Stimulated activated CD8-positive, alpha-beta memory T cell treated with anti-CD3 and anti-CD28 coated beads, Interleukin-12 subunit alpha, Interleukin-12 subunit beta, amount 100 ng/mL, for 24 hours (primary cell): Measurements from ENCODE around the gene OPHN1.
"Not testable (repeated sequence)": the region's sequence is repeated elsewhere in the genome, so short reads cannot be mapped to it uniquely, and the experiment has no call there.

Source experiments
- DNase-seq: peaks from one replicate; pipeline ENCODE4 v3.0.0-alpha.2; 2020; ENCODE audit errors: extremely low read depth

The OPHN1 gene

DNA sequence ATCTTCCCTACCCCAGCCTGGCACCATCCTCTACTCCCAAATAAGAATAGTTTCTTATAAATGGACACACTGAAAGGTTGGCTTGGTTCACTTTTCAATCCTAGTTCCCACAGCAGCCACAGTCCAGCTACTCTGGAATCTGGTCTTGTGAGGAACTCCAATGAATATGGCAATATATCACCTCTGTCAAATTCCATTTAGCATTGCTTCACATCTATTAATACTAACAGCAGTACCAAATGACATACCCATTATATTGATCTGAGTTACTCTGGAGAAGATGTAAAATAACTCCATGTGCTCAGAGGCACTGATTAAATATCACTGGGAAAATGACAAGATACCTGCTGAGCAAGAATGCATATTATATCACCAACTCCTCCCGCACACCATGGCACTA lies 8.6 kb downstream of the OPHN1 start:
- no peak for DNase-seq

- DNase-seq: no peak
Observed at GRCh38 chrX:68422478-68422877, 10.8 kb downstream of the OPHN1 start.

DNA sequence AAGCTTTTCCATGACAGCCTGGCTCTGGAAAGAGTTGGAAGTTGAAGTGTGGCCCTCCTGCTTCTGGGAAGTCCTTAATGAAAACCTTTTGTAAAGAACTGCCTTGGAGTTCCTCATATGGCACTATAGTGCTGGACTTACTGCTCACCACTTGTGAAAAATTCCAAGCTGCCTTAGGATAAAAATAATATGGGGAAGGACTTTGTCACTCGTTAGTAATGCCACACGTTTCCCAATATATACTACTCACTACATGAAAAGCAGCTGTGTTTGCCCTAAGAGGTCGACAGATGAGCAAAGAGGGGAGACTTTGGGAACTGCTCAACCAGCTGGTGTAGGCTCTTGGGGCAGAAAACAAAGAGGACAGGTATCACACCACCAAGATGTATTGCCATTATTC lies 11.7 kb downstream of the OPHN1 start:
- no peak for DNase-seq

- DNase-seq: no peak
Observed at GRCh38 chrX:68420559-68420958, 12.7 kb downstream of the OPHN1 start.

DNA sequence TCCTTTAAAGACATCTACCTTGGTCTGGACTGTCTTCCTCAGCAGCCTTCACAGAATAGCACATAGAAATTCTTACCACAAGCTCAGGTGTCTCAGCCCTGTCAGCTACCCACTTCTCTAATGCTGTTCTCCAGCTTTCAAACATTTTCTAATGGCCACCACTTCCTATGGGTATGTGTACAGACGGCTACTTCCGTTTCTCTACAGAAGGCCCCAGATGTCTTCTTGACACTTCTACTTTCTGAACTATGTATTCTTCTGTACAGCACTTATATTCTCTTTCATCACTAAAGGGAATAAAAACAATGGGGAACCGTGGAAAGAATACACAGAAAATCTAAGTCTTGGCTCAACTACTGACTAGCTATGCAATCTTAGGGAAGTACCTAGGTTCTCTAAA lies 13.3 kb downstream of the OPHN1 start:
- DNase-seq: no peak

- DNase-seq: no peak
Observed at GRCh38 chrX:68417651-68418050, 15.6 kb downstream of the OPHN1 start.

DNA sequence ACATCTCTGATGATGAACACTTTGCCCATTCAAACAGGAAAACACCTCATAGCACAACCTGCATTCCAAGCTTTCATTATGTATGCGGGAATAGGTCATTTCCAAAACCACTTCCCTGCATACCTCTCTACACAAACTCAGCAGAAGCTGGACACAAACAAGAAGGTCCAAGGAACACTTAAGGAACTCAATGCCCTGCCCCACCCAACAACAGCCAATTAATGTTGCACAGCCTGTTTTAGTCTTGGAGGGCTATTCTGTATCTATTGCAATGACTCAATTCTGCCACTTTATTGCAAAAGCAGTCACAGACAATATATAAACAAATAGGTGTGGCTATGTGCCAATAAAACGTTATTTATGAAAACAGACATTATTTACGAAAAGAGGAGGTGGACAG lies 16.7 kb downstream of the OPHN1 start:
- DNase-seq: no peak

DNA sequence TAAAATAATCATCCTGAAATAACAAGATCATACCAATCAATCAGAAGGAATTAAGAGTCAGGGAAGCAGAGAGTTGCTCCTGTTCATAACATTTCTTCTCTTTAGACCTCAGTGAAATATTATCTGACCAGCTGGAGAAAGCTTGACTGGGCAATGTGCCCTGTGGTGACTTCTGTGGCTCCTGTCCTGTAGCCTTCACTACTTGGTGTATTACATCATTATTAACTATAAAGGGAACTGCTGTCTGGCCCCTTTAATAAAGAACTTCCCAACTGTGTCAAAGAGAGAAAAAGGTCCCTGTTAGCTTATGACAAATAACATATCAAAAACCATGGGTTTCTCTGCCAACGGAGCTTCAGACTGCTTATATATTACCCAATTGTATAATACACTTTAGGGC lies 18.0 kb downstream of the OPHN1 start:
- no peak for DNase-seq

- DNase-seq: no peak
Observed at GRCh38 chrX:68413254-68413653, 20.0 kb downstream of the OPHN1 start.

GRCh38 chrX:68411729-68412128 lies 21.6 kb downstream of the OPHN1 start:
- DNase-seq: no peak

DNA sequence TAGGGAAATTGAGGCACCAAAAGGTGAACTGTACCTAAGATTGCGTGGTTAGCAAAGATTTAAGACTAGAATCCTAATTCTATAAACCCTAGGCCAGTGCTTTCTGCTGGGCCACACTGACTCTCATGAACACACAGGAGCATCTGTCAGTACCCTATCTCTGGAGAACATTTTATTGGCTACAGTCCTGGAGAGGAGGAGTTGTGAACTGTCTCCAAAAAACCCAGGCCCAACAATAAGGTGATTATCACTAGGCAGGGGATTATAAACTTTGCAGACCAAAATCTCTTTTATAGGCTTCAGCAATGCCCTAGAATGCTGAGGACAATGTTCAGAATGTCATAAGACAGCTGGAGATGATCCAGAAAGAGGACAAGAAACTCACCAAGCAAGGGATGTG lies 24.1 kb downstream of the OPHN1 start:
- no peak for DNase-seq

DNA sequence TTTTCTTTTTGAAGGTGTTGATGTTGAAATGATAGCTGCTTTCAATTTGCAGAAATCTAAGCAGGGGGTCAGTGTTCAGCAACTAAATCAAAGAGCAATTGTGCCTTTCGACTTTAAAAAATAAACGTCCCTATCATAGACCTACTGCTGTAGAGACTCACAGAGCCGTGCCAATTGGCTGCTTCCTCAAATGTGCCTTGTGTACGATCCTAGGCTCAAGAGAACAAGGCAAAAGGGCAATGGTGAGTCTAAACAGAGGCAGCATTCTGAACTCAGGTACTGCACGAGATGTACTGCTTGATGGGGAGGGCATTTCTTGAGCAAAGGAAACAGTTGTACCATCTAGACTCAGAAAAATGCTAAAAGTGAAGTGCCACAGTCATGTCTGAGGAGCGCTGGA lies 29.8 kb downstream of the OPHN1 start:
- no peak for DNase-seq

GRCh38 chrX:68403038-68403437 lies 30.3 kb downstream of the OPHN1 start:
- DNase-seq: no peak

GRCh38 chrX:68402094-68402493 lies 31.2 kb downstream of the OPHN1 start:
- DNase-seq: no peak

DNA sequence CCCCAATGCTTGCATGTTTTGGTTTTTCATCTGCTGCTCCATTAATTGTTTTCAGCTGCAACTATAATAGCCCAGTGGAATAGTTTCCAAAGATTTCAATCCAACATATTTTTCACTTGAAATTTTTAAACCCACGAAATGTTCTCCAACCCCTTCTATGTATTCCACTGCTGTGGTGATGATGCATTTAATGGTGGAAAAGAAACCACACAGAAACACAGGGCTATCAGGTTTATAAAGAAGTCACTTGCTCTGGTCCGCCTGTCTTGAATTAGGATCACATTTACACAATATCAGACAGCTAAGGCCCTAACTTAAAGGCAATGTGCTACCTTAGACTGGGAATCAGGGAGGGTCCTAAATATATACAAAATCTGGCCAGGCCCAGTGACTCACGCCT lies 35.0 kb downstream of the OPHN1 start:
- no peak for DNase-seq

DNA sequence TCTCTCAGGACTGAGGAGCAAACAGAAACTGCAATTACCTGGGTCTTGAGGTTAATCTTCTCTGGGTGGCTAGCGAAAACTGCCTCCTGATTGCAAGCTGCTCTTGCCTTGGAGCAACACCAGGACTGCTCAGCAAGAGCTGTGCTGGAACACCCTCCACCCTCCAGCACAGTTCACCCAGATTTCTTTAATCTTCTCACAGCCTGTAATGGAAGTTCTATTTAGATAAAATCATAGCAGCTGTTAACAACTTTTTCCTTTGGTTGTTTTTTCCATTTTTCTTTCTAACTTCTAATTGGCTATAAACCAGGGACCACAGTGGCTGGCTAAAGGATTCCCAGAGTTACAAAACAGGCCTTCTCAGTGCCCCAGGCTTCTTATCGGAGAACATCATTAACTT lies 36.3 kb downstream of the OPHN1 start:
- no peak for DNase-seq

DNA sequence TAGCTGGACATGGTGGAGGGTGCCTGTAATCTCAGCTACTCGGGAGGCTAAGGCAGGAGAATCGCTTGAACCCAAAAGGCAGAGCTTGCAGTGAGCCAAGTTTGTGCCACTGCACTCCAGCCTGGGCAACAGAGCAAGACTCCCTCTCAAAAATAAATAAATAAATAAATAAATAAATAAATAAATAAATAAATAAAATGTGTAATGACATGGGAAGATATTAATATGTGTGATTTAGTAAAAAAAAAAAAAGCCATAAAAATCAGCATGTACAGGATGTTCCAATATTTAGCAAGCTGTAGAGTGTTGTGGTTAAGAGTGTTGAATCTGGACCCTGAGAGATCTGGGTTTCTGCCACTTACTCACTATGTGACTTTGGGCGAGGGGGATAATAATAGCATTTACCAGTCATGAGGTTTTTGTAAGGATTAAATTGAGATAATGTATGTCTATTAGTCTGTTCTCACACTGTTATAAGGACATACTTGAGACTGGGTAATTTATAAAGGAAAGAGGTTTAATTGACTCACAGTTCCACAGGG lies 43.8 kb downstream of the OPHN1 start:
- not testable (repeated sequence) for DNase-seq

DNA sequence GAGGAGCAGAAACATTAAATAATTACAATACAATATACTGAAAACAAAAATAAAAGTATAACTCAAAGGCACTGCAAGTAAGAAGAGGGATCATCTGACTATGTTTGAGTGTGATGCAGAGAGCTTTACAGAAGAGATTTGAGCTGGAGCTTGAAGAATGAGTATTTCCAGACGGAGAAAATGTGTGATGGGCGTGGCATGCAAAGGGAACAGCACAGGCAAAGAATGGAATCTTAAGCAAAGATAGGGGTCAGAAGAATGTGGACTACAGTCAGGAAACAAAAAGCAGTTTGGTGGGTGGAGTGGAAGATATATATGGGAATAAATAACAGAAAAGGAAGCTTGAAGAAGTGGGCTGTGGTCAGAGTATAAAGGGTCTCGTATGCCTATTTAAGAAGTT lies 45.5 kb downstream of the OPHN1 start:
- DNase-seq: no peak

DNA sequence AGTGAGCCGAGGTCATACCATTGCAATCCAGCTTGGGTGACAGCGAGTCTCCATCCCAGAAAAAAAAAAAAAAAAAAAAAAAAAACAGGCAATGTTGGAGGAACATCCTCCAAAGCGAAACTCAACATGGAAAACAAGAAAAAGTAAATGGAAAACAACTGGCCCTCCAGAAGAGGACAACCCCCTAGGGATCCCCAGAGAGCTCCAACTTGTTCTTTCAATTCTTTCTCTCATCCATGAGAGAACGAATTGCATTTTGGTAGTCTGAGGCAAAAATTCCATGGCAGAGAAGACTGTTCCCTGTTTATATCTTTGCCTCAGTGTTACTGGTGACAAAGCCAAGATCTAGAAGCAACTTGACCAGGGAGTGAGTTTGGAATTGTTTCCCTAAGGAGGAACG lies 49.8 kb downstream of the OPHN1 start:
- no peak for DNase-seq

DNA sequence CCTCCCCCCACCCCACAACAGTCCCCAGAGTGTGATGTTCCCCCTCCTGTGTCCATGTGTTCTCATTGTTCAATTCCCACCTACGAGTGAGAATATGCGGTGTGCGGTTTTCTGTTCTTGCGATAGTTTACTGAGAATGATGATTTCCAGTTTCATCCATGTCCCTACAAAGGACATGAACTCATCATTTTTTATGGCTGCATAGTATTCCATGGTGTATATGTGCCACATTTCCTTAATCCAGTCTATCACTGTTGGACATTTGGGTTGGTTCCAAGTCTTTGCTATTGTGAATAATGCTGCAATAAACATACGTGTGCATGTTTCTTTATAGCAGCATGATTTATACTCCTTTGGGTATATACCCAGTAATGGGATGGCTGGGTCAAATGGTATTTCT lies 55.7 kb downstream of the OPHN1 start:
- DNase-seq: not testable (repeated sequence)

GRCh38 chrX:68376373-68376772 lies 56.9 kb downstream of the OPHN1 start:
- DNase-seq: no peak

DNA sequence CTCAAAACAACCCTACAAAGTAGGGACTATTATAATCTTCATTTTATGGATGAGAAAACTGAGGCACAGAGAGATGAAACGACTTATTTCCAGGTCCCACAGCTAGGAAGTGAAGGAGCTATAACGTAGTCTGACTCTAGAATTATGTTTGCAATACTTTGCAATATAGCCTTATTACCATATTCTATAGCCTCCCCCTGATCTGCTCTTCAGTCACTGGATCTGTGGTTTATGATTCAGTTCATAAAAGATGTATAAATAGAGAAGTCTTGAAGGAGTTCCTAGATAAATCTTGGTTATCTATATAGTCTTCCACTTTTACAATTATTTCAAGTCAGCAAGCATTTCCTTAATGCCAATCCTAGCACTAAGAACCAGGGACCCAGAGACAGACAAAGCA lies 57.5 kb downstream of the OPHN1 start:
- no peak for DNase-seq

- no peak for DNase-seq
Observed at GRCh38 chrX:68372665-68373064, 60.6 kb downstream of the OPHN1 start.

DNA sequence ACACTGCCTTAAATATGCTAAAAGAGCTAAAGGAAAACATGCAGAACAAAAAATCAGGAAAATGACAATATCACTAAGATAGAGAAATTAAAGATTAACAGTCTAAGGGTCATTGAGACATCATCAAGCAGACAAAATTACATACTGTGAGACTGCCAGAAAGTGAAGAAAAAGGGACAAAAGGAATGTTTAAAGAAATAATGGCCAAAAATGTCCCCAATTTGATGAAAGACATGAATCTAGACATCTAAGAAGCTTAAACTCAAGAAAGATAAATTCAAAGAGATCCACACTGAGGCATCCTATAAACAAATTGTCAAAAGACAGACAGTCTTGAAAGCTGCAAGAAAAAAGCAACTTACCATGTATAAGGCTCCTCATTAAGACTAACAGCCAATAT lies 63.7 kb downstream of the OPHN1 start:
- DNase-seq: no peak

- no peak for DNase-seq
Observed at GRCh38 chrX:68365341-68365740, 68.0 kb downstream of the OPHN1 start.
